AG04450 (cell line): ENCODE measurements around the gene MB21D2. TPM values are rescaled to one million over a fixed set of nuclear protein-coding genes. Genes with fewer than 3 reads are reported as not detected.

ENCODE experiments used
- CTCF ChIA-PET: fragments of 300-600, 350-600 bp; formaldehyde crosslinking; extraction: SDS; loops from one replicate; lab custom pipeline; 2022; ENCODE audit warnings: antibody characterized with exemption, inconsistent platforms; lab: Charles Lee
- POLR2A ChIA-PET: fragments of 350-600 bp; formaldehyde crosslinking; extraction: SDS; loops from one replicate; lab custom pipeline; 2021; ENCODE audit warnings: antibody characterized with exemption, inconsistent platforms; lab: Yijun Ruan, JAX
- DNase-seq: peaks from one replicate; pipeline ENCODE4 v3.0.0-alpha.2; 2011; ENCODE audit warnings: low read depth, low spot score
- H3K27ac ChIP-seq: one replicate; pipeline ENCODE4 v1.5.1; 2012; ENCODE audit warnings: low read depth, low read length, control low read depth
- H3K27me3 ChIP-seq: one replicate; pipeline ENCODE4 v1.6.0; 2012; ENCODE audit warnings: low read length; ENCODE audit not compliant: control insufficient read depth, insufficient read depth
- H3K4me3 ChIP-seq: 2 replicates; pipeline ENCODE4 v1.5.1; 2011; ENCODE audit warnings: mild to moderate bottlenecking, low read depth, low read length, control low read depth
- H3K9me3 ChIP-seq: 2 replicates; pipeline ENCODE4 v1.5.1; 2012; ENCODE audit warnings: low read length; ENCODE audit not compliant: control insufficient read depth, insufficient read depth
- polyA plus RNA-seq: library from polyadenylated mRNA; depleted of rRNA; stranded (reverse); fragments of >200 nt; gene quantifications from 2 replicates; pipeline ENCODE4 v1.2.3, GENCODE V29; 2011
- TF ChIP-seq, protein P1 (sequence below): IDR thresholded peaks from 2 replicates; pipeline ENCODE4 v1.5.1; 2011; ENCODE audit warnings: low read depth, low read length, control low read depth, inconsistent platforms

MB21D2 gene
- polyA plus RNA-seq, 1 experiment, result 14.6 TPM

- POLR2A ChIA-PET, result interaction anchor here (1.4 kb wide), 1 partner anchor 31 kb away, joined by 5 read pairs; no protein-coding TSS in a partner anchor
- Histone ChIP-seq H3K27me3 (no peaks in the 10 kb centered on the region), H3K4me3 (no peak overlapping the region), H3K9me3 (no peaks in the 10 kb centered on the region), H3K27ac (peak overlapping the region; percentile 48)
- no peak for DNase-seq
- TF ChIP-seq, protein P1, sequence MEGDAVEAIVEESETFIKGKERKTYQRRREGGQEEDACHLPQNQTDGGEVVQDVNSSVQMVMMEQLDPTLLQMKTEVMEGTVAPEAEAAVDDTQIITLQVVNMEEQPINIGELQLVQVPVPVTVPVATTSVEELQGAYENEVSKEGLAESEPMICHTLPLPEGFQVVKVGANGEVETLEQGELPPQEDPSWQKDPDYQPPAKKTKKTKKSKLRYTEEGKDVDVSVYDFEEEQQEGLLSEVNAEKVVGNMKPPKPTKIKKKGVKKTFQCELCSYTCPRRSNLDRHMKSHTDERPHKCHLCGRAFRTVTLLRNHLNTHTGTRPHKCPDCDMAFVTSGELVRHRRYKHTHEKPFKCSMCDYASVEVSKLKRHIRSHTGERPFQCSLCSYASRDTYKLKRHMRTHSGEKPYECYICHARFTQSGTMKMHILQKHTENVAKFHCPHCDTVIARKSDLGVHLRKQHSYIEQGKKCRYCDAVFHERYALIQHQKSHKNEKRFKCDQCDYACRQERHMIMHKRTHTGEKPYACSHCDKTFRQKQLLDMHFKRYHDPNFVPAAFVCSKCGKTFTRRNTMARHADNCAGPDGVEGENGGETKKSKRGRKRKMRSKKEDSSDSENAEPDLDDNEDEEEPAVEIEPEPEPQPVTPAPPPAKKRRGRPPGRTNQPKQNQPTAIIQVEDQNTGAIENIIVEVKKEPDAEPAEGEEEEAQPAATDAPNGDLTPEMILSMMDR, result no peak
- CTCF ChIA-PET, result no interaction called here
Measured at GRCh38 chr3:192848371-192849233, 69.1 kb downstream of the MB21D2 start.

- H3K27me3 ChIP-seq, result no peaks in the 10 kb centered on the region
- peak; percentile 71 for DNase-seq
- H3K9me3 ChIP-seq, result no peaks in the 10 kb centered on the region
- TF ChIP-seq, protein P1, result no peak
- peak overlapping the region; percentile 29 for H3K4me3 ChIP-seq
- POLR2A ChIA-PET, result interaction anchor here (1.4 kb wide), 1 partner anchor 30 kb away, joined by 5 read pairs; no protein-coding TSS in a partner anchor
- H3K27ac ChIP-seq, result no peak overlapping the region
- CTCF ChIA-PET, result no interaction called here
Measured at GRCh38 chr3:192847941-192848340, 69.7 kb downstream of the MB21D2 start.

- POLR2A ChIA-PET, result no interaction called here
- Histone ChIP-seq H3K4me3 (no peak overlapping the region), H3K27ac (peak overlapping the region; percentile 23), H3K9me3 (no peaks in the 10 kb centered on the region), H3K27me3 (no peaks in the 10 kb centered on the region)
- TF ChIP-seq, protein P1, result no peak
- CTCF ChIA-PET, result interaction anchor here (1.0 to 1.9 kb wide), 3 partner anchors 31 to 195 kb away, joined by 3 to 4 read pairs (median 4); no protein-coding TSS in a partner anchor
- no peak for DNase-seq
Measured at GRCh38 chr3:192845526-192845855, 72.2 kb downstream of the MB21D2 start.

- Histone ChIP-seq H3K27ac (peak overlapping the region; percentile 23), H3K4me3 (no peak overlapping the region), H3K9me3 (no peaks in the 10 kb centered on the region), H3K27me3 (no peaks in the 10 kb centered on the region)
- POLR2A ChIA-PET, result interaction anchor here (1.1 kb wide), 1 partner anchor 15 kb away, joined by 4 read pairs; no protein-coding TSS in a partner anchor
- TF ChIP-seq, protein P1, result no peak
- peak; percentile 46 for DNase-seq
- CTCF ChIA-PET, result interaction anchor here (1.0 to 1.9 kb wide), 4 partner anchors 28 to 196 kb away, joined by 3 to 4 read pairs (median 4); no protein-coding TSS in a partner anchor
Measured at GRCh38 chr3:192844836-192845525, 72.7 kb downstream of the MB21D2 start.
